Duodenal mucosa (tissue), 2 donors: Measurements from ENCODE around the gene IFT122.

Source experiments
- H3K27ac ChIP-seq: one replicate; pipeline ENCODE4 v1.7.0; 2013; ENCODE audit warnings: low read depth, low read length
- H3K27me3 ChIP-seq, 2 donors: one replicate each; pipeline ENCODE4 v1.7.0; 2013; ENCODE audit warnings: low read length in 2 of 2, control low read depth in 1 of 2; ENCODE audit not compliant: insufficient read depth in 2 of 2, control insufficient read depth in 1 of 2
- H3K36me3 ChIP-seq, 2 donors: one replicate each; pipeline ENCODE4 v1.7.0; 2013; ENCODE audit warnings: low read length in 2 of 2, control low read depth in 1 of 2; ENCODE audit not compliant: insufficient read depth in 2 of 2, control insufficient read depth in 1 of 2
- H3K4me1 ChIP-seq, 2 donors: one replicate each; pipeline ENCODE4 v1.7.0; 2013; ENCODE audit warnings: low read length in 2 of 2, control low read depth in 1 of 2; ENCODE audit not compliant: insufficient read depth in 2 of 2, control insufficient read depth in 1 of 2
- H3K4me3 ChIP-seq, 2 donors: one replicate each; pipeline ENCODE4 v1.7.0; 2013; ENCODE audit warnings: low read length in 2 of 2, low read depth in 1 of 2
- H3K9ac ChIP-seq, 2 donors: one replicate each; pipeline ENCODE4 v1.7.0; 2013; ENCODE audit warnings: low read length in 2 of 2, low read depth in 1 of 2
- H3K9me3 ChIP-seq, 2 donors: one replicate each; pipeline ENCODE4 v1.7.0; 2013; ENCODE audit warnings: low read length in 2 of 2, control low read depth in 1 of 2; ENCODE audit not compliant: control insufficient read depth in 1 of 2

The IFT122 gene

DNA sequence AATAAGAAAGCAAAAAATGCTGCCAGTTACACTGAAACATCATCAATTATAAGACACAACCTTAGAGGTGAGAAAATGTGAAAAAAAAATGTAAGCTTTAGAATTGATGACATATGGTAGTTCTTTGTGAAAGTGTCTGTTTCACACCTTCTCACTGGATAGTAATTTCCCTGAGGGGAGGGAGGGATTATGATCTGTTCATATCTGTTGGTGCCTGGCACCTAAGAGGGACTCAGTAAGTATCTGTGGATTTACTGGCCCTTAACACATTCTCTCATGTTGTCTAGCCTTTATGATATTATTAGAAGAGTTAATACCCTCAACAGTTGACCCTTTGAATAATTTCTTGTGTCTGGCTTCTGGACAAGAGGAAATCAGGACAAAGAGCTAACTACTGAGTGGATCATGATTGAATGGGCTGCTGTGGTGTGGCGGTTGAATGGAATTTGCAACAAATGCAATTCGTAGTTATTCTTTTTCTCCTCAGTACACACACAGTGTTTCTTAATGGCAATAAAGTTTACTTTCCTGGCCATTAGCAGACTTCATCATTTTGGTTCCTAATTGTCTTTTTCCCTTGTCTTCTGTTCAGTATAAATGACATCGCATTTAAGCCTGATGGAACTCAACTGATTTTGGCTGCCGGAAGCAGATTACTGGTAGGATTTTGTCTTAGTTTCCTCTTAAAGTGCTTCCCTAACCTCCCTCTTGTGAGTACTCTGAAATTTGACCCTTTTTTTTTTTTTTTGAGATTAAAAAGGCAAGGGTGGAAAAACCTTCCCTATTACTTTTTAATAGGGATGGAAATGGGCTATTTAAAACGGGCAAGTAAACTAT lies 9.5 kb downstream of the IFT122 start:
- H3K36me3 ChIP-seq = no peaks in the 10 kb centered on the region
- H3K4me1 ChIP-seq = no peaks in the 10 kb centered on the region
- H3K9me3 ChIP-seq = no peaks in the 10 kb centered on the region
- H3K4me3 ChIP-seq = no peak overlapping the region
- no peak overlapping the region for H3K9ac ChIP-seq
- H3K27me3 ChIP-seq = no peaks in the 10 kb centered on the region
- no peak overlapping the region for H3K27ac ChIP-seq

DNA sequence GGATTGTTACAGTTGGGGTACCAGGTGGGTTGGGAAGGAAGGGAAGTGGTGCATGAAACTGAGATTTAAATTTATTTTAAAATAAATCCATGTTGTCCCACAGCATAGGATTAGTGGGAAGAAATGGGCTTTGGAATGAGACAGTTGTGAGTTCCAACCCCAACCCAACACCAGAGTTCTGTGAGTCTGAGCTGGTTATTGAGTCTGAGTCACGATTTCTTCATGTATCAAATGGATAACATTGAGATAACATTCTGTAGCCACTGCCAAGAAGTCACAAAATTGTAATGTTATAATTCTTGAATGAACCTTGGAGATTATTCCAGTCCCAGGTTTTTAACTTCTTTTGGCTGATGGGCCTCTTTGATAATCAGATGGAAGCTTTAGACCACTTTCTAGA lies 13.7 kb downstream of the IFT122 start:
- H3K36me3 ChIP-seq = peaks cover 0 to 7% of the 10 kb centered on the region in 2 donors
- no peaks in the 10 kb centered on the region for H3K27me3 ChIP-seq
- no peaks in the 10 kb centered on the region for H3K4me1 ChIP-seq
- no peak overlapping the region for H3K9ac ChIP-seq
- H3K27ac ChIP-seq = no peak overlapping the region
- no peak overlapping the region for H3K4me3 ChIP-seq
- H3K9me3 ChIP-seq = no peaks in the 10 kb centered on the region

- Histone ChIP-seq H3K36me3 (peaks cover 14 to 16% of the 10 kb centered on the region in 2 donors), H3K27me3 (no peaks in the 10 kb centered on the region), H3K4me3 (no peak overlapping the region), H3K9ac (no peak overlapping the region), H3K27ac (no peak overlapping the region), H3K4me1 (peaks cover 0 to 5% of the 10 kb centered on the region in 2 donors), H3K9me3 (no peaks in the 10 kb centered on the region)
Measured at GRCh38 chr3:129460155-129460554, 20.1 kb downstream of the IFT122 start.

DNA sequence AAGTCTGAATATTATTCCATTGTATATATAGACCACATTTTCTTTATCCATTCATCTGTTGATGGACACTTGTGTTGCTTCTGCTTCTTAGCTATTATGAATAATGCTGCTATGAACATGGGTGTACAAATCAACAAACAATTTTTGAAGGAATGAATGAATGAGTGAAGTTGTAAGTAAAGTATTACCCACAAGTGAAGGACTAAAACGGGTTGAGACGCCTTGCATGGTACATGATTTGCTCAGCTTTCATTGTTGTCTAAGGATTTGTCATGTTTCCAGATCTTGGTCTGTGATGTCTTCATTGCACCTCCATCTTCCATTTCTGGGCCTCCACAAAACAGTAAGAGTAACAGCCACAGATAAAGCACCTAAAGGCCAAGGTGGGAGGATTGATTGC lies 20.5 kb downstream of the IFT122 start:
- Histone ChIP-seq H3K4me1 (peaks cover 0 to 5% of the 10 kb centered on the region in 2 donors), H3K36me3 (peaks cover 14 to 16% of the 10 kb centered on the region in 2 donors)

GRCh38 chr3:129461022-129461421 lies 21.0 kb downstream of the IFT122 start:
- H3K4me3 ChIP-seq = no peak overlapping the region
- no peak overlapping the region for H3K9ac ChIP-seq
- no peak overlapping the region for H3K27ac ChIP-seq
- peaks cover 14 to 16% of the 10 kb centered on the region in 2 donors for H3K36me3 ChIP-seq
- no peaks in the 10 kb centered on the region for H3K27me3 ChIP-seq
- peaks cover 0 to 5% of the 10 kb centered on the region in 2 donors for H3K4me1 ChIP-seq
- H3K9me3 ChIP-seq = no peaks in the 10 kb centered on the region

More for the DNA sequence above, 20.5 kb downstream of the IFT122 start:
- no peak overlapping the region for H3K4me3 ChIP-seq
- no peaks in the 10 kb centered on the region for H3K9me3 ChIP-seq
- H3K9ac ChIP-seq = no peak overlapping the region
- H3K27ac ChIP-seq = no peak overlapping the region
- H3K27me3 ChIP-seq = no peaks in the 10 kb centered on the region

DNA sequence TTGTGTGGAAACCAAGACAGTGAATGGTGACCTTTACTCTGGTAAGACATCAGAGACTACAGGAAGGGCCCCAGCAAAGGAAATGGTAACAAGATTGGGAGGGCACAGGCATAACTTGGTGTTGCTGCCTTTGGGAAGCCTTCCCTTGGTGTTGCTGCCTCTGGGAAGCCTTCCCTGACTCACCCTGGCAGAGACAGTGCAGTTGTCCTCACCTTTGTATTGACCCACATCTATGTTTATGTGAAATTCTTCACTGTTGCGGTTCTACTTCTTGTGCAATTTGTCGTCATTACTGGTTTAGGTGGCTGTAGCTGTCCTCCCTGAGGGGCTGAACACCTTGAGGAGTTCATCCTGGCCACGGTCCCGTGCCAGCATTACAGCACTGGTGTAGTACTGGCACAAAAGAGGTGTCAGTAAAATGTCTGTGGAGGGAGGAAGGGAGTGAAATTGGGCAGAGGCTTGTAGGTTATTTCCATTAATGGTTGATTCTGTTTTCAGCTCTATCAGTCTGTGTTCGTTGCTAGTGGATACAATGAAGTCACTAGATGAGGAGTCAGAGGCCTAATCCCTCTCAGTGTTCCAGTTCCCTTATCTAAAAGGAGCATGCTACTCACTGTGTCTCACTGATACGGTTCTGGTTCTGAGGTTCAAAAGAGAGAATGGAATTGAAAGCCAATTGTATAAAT lies 21.6 kb downstream of the IFT122 start:
- Histone ChIP-seq H3K36me3 (peaks cover 14 to 16% of the 10 kb centered on the region in 2 donors), H3K4me3 (no peak overlapping the region), H3K4me1 (peaks cover 0 to 5% of the 10 kb centered on the region in 2 donors), H3K9me3 (no peaks in the 10 kb centered on the region), H3K9ac (no peak overlapping the region), H3K27ac (no peak overlapping the region), H3K27me3 (no peaks in the 10 kb centered on the region)

- Histone ChIP-seq H3K4me1 (peaks cover 0 to 6% of the 10 kb centered on the region in 2 donors), H3K9me3 (no peaks in the 10 kb centered on the region), H3K9ac (no peak overlapping the region), H3K36me3 (peaks cover 14 to 16% of the 10 kb centered on the region in 2 donors), H3K4me3 (no peak overlapping the region), H3K27ac (no peak overlapping the region), H3K27me3 (no peaks in the 10 kb centered on the region)
Measured at GRCh38 chr3:129462361-129462968, 22.4 kb downstream of the IFT122 start.

DNA sequence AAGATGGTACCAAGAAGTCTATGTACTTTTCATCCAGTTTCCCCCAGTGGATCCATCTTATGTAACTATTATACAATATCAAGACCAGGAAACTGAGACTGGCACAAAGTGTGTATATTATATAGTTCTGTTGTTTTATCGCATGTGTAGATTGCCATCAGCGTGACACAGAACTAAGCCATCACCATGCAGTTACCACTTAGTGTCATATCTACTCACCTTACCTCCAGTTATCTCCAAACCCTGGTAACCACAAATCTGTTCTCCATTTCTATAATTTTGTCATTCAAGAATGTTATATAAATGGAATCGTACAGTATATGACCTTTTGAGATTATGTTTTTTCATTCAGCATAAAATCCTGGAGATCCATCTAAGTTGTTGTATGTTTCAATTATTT lies 23.1 kb downstream of the IFT122 start:
- Histone ChIP-seq H3K27me3 (no peaks in the 10 kb centered on the region), H3K36me3 (peaks cover 14 to 16% of the 10 kb centered on the region in 2 donors), H3K9ac (no peak overlapping the region), H3K4me1 (peaks cover 3 to 12% of the 10 kb centered on the region in 2 donors), H3K4me3 (no peak overlapping the region), H3K27ac (no peak overlapping the region), H3K9me3 (no peaks in the 10 kb centered on the region)

- Histone ChIP-seq H3K27me3 (no peaks in the 10 kb centered on the region), H3K4me3 (no peak overlapping the region), H3K36me3 (peaks cover 13 to 14% of the 10 kb centered on the region in 2 donors), H3K9ac (no peak overlapping the region), H3K27ac (no peak overlapping the region), H3K9me3 (no peaks in the 10 kb centered on the region), H3K4me1 (peaks cover 9 to 19% of the 10 kb centered on the region in 2 donors)
Measured at GRCh38 chr3:129463716-129464115, 23.7 kb downstream of the IFT122 start.

GRCh38 chr3:129467932-129468331 lies 27.9 kb downstream of the IFT122 start:
- Histone ChIP-seq H3K4me1 (peaks cover 16 to 24% of the 10 kb centered on the region in 2 donors), H3K27ac (no peak overlapping the region), H3K9me3 (no peaks in the 10 kb centered on the region), H3K36me3 (peaks cover 15 to 18% of the 10 kb centered on the region in 2 donors), H3K9ac (no peak overlapping the region), H3K27me3 (no peaks in the 10 kb centered on the region), H3K4me3 (no peak overlapping the region)
